HG02763 (cell line): Measurements from ENCODE around the gene AP4B1.

Experiments
- ATAC-seq: cut with Tn5 transposase; IDR thresholded peaks from one replicate; pipeline ENCODE4 v1.9.1; 2021; ENCODE audit warnings: mild to moderate bottlenecking, moderate library complexity; ENCODE audit not compliant: unreplicated experiment

The AP4B1 gene

DNA sequence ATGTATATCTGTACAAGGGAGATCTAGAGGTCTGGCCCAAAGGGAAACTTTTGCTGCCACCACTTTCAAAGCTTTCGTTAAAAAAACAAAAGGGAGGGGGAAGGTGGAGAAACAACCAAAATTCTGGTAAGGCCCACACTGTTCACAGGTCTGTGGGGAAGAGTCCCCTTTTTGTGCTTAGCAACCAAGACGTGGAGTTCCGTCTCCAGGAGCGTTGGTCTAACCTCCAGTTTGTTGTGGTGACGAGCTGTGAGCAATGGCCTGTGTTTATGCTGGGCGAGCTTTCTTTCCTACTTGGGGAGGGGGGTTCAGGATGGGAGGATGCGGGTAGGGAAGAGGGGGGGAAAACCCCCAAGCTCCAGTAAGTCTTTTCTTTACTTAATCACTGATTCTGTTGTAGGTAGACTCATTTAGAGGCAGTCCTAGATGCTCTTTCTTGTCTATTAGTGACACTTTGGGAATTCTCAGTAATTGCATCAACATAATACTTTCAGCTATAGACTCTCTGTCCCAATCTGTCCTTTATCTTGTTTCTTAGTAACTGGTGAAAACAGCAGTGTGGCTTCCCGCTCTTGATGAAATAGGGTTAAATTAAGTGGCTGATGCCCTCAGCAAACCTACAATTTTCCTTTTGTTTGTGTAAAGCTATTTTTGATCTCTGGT, 26.0 kb upstream of the AP4B1 start:
- ATAC-seq: peak; percentile 12

DNA sequence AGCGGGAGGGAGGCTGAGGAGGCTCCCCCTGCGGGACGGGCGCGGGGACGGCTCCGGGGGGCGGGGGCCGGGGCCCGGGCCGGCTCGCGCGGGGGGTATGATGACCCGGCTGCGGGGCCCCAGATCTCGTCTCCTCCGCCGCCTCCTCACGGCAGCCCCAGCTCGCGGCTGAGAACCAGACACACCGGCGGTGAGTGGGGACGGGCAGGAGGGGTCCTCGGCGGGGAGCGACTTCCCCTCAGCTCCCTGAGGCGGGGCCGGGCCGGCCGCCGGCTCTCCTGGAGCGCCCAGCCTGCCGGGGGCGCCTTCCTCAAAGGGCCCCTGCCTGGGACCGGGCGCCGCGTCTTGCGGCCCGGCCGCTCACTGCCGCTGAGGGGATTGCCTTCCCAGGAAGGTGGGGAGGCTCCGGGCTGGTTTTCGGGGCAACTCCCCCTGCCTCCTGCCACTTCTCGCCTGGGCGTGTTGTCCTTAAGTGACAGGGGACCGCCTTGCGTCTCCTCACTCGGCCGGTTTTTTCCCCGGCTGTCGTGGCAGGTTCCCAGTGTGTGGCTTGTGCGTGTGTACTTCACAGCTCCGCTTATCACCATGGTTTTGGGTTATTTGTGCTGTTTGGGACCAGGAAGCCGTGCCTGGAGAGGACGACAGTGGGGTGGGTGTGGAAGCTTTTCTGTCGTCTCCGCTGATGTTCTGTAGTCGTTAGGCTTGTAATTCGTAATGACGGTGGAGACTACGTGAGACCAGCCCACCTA, 25.3 kb upstream of the AP4B1 start:
- ATAC-seq: peak; percentile 31

DNA sequence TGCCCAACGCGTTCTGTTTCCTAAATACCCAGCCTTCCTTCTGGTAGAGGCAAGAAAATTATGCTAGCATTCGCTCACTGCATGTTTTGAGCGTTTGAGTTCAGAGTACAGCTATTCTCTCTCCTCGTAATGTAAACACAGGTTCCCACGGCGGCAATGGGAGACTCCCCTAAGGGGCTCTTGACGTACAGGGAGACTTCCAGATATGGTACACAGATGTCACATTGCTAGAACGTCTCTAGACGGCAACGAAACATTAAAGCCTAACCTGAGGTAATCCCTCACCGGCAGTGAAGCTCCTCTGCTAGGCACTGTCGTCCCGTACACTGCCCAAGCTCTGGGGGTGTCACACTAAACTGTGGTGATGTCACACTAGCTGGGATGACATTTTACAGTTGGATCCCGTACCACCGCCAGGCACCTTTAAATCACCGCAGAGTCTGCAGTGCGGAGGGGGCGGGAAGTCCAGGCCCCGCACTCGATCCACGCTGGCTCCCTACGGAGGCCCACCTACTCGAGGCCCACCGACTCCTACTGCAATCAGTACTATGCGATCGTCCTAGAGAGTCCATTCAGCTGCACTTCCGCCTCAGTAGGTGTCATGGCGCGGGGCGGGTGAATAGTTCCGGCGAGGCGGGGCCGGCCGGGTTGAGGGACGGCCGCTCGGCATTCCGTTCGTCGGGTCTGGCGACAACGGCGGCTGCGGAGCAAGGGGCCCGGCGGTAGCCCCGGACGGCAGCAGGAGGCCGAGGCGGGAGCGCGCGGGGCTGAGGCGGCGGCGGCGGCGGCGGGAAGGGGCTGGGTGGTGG, 24.5 kb upstream of the AP4B1 start, which contains the start of gene HIPK1:
Gene HIPK1 (plus strand): TSS at position 384 of the 809 bp plus-strand sequence.
- peak; percentile 66 for ATAC-seq

DNA sequence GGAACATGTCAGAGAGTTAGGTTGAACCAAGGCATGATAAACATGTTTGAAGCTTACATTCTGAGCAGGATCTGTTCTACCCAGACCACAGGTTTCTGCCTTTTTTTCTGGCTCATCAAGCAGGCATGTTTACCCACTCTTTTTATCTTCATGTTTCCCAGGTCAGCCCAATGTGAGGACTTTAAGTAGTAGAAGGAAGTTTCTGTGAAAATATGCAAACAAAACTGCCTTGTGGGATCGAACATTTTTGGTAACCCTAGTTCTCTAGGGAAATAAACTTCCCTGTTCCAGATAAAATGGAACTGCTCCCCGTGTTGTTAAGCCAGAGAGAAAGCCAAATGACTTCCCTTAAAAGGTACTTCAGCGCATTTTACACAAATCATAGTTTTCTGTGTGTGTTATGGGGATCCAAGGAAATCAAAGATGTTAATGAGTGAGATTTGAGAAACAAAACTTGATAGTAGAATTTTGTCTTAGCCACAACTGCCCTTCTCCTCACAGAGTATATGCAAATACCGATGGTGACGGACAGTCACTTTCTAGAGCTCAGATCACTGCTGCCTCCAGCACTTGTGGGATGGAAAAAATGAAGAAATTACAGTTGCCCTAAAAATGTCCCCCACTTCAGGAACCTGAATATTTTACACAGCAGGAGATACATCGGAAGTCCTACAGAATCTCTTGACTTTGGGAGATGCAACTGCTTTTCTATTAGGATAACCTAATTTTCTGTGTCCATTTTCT, 23.8 kb upstream of the AP4B1 start:
- ATAC-seq: peak; percentile 25

DNA sequence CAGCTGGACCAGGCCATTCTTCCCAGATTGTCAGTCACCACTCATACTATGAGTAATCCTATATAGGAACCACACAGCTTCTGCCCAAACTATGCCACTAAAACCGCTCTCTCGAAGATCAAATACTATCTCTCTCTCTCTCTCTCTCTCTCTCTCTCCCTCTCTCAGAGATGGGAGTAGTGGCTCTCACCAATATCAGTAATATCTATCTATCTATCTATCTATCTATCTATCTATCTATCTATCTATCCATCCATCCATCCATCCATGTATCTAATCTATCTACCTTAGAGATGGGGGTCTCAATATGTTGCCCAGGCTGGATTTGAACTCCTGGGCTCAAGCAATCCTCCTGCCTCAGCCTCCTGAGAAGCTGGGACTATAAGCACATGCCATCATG, 19.9 kb upstream of the AP4B1 start:
- no peak for ATAC-seq

DNA sequence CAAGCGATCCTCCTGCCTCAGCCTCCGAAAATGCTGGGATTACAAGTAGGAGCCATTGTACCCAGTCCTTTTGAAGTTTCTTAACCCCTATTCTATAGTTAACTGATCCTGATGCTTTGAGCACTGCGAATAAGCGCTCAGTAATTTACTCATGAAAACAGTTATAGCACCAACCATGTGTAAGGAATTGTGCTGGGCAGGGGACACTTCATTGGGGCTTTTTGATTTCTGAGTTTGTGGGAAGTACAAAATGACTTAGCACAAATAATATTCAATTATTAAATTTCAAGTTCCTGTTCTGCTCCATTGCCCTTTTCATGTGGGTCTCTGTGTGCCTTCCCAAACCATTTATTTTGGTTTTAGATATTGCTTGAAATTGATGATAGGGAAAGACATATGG, 18.4 kb upstream of the AP4B1 start:
- ATAC-seq: no peak

DNA sequence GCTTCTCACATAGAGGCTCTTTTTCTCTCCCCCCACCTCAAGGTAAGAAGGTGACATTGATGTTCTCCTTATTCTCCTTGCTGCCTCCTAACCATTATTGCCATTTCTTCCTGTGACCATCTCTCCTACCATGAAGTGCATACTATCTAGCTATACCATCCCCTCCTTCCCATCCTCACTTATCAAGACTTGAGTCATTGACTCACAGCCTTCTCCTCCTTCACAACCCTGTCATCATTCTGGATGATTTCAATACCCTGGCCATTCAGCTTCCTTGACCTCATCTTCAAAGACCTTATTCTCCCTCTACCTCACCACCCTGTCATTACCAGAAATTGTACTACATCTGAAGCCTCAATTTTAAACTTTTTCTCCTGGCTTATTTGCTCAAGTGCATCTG, 13.6 kb upstream of the AP4B1 start:
- ATAC-seq: no peak

DNA sequence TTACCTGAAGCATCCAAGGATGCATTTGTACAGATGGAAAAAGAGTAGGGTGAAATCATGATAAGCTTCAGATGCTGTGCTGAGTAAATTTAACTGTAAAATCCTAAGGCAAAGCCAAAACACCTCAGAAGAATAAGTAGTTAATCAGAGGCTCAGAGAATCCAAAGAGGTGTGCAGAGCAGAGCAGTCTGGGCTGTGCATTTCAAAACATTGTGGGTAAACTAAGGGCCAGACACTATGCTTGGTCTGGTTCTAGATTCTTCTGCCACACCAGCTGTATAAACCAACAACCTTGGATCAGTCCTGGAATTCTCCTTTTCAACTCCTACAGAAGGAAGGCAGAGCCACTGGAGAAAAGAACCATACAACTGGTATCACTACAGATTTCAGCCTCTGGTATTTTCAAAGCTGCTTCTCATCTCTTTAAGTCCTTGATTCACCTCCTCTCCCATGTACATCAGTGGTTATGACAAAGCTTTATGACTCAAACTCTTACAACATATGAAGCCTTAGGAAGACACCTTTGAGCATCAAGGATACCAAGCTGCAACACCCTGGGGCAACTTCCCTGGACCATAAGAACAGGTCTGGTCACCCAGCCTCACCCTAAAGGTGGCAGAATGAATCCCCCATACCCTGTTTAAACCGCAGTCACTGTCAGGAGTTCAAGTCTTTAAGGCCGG, 12.9 kb upstream of the AP4B1 start:
- no peak for ATAC-seq

DNA sequence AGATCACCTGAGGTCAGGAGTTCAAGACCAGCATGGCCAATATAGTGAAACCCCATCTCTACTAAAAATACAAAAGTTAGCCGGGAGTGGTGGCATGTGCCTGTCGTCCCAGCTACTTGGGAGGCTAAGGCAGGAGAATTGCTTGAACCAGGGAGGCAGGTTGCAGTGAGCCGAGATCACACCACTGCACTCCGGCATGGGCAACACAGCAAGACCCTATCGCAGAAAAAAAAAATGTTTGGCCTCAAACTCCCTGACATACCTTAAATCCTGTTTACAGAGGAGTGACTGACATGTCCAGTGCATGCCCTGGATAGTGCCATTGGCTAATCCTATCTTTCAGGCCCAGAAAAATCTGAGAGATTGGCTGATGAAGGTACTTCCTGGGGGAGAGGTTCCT, 12.4 kb upstream of the AP4B1 start:
- no peak for ATAC-seq

DNA sequence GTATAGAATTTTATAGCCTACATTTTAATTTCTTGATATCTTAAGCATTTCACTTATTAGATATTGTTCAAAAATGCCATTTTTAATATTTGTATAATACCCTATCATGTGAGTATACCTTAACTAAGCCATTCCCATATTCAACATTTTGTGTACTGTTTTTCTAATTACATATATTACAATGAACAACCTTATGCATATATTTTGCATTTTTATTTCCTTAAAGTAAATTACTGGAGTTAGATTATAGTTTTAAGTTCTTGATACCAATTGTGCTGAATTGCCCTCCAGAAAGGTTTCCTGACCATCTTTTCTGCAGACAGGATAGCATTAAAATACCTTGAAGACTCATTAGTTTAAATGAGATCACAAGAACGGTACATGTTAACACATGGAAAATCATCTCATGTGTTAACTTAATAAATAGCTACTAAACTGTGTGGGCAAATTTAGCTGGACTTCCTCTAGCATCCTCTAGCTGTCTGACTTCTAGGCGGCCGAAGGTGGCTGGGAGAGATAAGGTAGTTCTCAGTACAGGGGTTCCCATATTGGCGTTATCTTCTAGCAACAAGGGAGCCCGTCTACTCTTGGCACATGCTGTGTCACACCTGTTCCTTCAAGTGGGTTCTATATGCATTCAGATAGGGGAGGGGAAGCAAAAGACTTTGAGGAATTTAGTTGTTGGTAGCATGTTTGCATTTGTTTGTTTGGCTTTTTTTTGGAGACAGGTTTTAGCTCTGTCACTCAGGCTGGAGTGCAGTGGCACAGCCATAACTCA, 9.5 kb upstream of the AP4B1 start:
- no peak for ATAC-seq

DNA sequence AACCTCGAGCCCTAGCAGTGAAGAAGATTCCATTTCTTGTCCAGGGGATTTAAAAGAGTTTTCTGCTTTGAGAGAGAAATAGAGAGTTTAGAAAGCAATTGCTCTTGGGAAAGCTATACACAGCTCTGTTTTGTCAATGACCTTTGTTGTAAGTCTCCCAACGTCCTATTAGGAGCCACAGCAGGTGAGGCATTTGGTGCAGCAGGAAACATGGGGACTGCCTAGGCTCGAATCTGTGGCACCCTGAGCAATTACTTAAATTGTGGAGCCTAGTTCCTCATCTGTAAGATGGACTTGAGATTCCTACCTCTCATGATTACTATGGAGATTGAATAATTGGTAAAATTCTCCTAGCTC, 8.7 kb upstream of the AP4B1 start:
- ATAC-seq: no peak

DNA sequence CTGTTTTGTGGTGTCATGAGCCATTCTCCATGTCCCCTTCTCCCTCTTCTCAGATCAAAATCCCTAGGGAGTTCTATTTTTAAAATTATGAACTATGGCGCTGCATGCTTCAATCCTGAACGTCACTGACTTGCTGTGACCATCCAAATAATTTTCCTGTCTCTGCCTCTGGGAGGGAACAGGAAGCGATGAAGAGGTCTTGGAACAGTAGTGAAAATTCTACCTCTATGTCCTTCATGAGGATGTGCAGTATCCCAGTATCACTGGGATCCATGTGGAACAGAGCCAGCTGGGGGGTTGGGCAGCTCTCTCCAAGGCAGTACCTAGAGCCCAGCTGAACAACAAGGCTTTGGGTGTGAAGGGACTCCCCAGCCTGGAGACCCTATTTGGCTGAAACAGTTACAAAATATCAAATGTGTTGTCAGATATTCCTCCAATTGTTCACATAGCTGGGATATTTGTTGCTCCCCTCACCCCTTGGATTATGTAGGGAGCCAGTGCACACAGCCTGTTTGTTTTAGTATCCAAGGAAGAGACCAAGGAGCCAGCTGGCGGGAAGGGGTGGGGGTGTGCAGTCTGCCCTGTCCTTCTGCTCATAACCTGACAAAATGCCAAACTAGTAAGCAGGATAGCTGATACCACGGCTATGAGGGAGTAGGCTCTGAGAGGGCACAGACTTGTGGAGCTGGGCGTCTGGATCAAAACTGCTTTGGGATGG, 8.2 kb upstream of the AP4B1 start:
- ATAC-seq: no peak

DNA sequence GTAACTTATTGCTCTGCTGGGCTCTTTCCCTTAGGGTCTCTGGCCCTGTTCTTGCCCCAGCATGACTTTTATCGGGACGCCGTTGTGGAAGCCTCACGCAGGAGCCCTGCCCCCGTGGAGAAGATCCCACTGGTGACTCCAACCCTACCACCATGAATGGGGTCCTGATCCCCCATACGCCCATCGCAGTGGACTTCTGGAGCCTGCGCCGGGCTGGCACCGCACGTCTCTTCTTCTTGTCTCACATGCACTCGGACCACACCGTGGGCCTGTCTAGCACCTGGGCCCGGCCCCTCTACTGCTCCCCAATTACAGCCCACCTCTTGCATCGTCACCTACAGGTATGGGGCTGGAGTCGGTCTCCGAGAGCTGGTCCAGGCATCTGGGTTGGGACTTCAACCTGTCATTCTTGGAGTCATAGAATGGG, 849 bp upstream of the AP4B1 start:
- no peak for ATAC-seq

DNA sequence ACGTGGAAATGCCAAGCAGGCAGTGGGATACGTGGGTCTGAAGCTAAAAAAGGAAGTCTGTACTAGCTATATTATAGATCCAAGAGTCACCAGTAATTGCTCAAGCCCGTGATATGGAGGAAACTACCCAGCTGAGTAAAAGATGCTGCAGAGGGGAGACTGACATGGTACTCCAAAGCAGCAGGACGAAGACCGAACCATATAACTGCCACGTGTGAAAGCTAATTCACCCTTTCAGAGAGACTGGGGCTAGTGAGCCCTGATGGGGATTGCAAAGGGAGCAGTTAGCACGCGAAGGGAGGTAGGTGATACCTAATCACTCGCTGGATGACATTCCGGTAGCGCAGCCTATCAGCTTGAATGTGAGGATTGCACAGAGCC, 316 bp downstream of the AP4B1 start:
- ATAC-seq: peak; percentile 29

DNA sequence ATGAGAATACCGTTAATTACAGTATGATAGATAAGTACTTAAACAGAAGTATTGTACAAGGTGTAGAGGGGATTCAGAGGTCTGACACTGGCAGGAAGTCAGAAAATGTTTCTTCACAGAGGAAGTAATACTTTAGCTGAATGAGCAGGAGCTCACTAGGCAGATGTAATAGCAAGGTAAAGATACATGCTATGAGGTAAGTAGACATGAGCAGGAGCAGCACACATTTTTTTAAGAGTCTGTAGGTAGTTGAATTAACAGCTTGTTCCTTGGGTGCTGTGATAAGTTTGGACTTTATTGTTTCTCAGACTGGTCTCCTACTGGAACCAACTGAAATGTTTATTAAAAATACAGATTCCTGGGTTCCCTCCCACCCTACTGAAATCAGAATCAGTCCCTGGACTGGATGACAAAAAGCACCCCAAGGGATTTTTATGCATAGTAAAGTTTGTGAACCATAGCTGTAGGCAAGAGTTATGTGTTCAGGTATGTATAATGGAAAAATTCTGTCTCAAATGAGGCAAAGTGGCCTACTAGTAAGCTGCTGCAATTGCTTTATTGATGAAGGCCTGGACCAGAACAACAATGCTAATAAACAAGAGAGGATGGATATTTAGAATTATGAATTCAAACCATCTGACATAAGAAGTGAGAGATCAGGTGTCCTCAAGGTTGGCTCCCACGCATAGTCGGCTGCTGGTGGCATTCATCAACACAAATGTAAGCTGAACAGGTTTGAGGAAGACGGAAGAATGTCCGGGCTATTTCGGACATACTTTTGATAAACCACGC, 902 bp downstream of the AP4B1 start:
- ATAC-seq: no peak

DNA sequence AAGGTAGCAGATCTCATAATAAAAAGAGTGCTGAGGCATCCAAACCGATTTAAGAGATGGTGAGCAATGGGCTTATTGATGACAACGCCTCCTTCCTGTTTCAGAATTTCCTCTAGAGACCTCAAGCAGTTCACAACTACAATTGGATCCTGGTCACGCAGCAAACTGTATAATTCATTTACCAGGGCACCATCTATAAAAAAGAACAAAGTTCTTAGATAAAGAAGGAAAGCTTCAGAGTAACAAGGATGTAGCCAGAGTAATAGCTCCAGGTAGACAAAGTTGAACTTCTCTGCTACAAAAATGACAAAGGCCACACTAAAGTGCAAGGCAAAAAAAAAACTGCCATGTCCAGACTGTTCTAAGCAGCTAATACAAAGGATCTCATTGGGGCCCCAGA, 3.4 kb downstream of the AP4B1 start:
- ATAC-seq: no peak

DNA sequence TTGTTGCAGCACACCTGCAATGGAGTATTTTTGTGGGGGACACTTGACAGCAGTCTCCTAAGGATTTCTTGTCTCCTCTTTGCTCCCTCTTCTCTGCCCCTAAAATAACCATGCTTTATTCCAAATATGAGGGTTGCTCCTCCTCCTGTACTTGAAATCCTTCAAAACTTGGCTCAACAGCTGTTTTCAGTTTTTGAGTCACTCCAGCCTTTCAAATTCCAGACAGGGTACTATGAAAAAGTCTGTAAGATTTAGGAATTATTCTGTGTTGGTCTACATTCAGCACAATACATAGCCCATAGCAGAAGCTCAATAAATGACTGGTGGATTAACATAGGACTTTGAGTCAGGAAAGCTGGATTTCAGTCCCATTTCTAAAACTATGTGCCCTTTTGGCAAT, 5.5 kb downstream of the AP4B1 start:
- ATAC-seq: no peak

DNA sequence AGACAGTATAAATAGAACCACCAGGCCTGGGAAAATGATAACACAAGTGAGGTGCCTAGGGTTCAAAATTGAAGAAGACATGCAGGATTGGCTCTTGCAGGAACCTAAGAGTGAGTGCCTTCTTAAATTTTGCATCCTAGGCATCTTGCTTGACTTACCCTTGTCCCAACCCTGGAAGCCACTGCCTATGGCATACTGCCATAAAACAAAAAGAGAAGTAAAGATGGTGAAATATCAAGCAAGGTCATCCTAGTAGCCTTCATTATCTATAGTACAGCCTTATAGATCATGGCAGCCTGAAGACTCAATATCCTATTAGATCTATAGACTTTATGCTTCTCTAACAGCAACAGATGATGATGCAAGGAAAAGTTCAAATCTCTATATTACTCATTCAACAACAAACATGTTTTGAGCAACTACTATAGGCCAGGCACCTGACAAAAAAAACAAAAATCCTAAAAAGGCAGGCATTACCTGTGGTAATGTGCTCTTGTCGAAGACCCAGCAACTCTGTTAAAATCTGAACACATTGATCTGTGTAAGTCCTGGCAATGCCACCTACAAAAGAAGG, 6.3 kb downstream of the AP4B1 start:
- no peak for ATAC-seq
